GM04503 (cell line): ENCODE data around the gene NME7.
"Not testable (repeated sequence)": the region's sequence is repeated elsewhere in the genome, so short reads cannot be mapped to it uniquely, and the experiment has no call there.

ENCODE experiments used
- DNase-seq: peaks from one replicate; pipeline ENCODE4 v3.0.0-alpha.2; 2012; ENCODE audit warnings: low read depth

The NME7 gene

DNA sequence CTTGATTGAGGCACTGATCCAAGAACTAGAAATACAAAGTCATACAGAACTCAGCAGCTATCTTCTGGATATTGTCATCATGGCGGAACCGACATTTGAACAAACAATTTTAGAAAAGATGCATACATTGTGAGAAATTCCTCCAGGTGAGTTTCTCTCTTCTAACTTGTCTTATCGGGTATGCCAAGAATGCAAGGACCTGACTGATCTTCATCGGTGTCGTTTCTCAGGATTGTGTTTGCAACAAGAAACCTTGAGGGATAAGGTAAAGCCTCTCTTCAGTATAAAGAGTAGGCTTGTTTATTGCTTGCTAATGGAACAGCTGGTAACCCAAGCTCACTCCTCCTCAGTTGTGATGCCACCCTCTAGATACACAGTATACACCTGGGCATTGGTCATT is 62.2 kb downstream of the NME7 start:
- DNase-seq, result no peak

DNA sequence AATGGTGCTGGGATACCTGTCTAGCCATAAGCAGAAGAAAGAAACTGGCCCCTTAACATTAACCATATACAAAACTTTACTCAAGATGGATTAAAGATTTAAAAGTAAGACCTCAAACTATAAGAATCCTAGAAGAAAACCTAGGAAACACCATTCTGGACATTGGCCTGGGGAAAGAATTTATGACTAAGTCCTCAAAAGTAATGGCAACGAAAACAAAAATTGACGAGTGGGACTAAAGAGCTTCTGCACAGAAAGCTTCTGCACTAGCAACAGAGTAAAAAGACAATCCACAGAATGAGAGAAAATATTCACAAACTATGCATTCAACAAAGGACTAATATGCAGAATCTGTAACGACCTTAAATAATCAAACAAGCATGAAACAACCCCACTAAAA is 66.7 kb downstream of the NME7 start:
- no peak for DNase-seq

DNA sequence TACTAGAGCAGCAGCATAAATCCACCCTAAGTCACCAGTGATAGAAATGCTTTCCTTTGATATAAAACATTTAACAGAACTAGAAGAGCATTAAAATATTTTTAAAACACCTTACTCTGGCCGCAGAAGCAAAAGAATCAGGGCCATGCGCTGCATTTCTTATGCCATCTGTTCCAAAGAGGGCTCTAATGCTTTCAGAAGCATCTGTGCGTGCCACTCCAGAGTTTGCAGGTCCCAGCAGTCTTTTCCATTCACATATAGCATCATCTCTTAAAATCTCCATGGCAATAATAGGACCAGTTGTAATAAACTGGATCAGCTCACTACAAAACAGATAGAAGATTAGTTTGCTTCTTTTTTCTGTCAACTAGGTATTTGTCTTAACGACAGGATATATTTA is 69.2 kb downstream of the NME7 start:
- DNase-seq, result no peak

DNA sequence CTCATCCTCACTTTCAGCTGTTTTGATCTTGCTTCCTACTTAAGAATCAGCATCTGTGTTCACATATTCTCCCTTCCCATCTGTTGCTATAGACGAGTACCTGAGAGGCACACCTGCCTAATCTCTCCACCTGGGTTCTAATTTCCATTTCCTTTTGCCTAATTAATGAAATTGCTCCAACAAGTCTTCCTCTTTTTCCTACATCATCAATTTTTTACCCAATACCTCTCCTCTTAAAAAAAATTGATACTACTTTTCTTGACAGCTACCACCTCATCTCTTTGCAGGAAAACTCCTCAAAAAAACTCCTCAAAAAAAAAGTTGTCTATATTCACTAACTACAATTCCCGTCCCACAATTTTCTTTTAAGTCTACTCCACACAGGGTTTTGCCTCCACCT is 71.8 kb downstream of the NME7 start:
- no peak for DNase-seq

DNA sequence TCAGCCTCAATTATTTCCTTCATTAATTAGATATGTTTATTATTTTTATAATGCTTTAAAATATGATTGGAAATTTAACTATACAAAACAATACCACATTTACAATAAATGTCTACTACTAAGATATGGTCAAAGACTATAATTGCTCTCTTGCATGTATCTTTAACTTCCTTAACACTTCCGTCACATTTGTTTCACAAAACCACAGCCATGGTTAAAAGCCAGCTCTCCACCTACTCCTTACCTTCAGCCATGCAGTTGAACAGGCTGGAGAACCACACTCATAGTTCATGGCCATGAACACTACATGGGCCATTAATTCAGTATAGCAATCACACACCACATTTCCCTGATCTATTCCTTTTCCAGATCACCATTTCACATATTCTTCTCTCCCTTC is 72.2 kb downstream of the NME7 start:
- DNase-seq, result no peak

DNA sequence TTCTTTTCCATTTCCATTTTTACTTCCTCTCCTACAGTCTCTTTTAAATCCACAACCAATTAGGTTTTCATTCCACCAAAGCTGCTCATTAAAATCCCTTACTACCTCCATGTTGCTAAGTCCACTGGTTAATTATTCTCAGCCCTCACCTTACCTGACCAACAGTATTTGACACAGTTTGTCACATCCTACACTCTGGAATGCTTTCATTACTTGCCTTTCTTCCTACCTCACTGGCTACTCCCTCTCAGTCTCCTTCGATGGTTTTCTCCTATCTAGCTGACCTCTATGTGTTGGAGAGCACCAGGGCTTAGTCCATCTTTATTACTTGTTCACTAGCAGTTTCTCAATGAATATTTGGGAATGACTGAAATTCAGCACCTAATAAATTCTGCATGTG is 78.6 kb downstream of the NME7 start:
- no peak for DNase-seq

DNA sequence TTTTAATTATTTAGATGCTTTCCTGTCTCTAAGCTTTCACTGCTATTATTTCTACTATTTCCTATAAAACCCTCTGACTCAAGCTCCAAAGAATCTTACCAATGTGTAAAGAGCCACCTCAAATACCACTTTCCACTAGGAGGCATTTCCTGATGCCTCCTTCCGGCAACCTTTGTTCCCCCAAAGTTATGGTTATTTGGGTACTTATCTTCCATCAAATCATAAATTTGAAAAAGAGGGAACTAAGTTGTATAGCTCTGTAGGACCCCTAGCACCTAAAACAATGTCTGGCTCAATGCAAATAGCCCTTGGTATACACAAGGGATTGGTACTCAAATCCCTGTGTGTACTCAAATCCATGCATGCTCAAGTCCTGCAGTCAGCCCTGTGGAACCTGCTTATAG is 79.6 kb downstream of the NME7 start:
- peak; percentile 36 for DNase-seq

DNA sequence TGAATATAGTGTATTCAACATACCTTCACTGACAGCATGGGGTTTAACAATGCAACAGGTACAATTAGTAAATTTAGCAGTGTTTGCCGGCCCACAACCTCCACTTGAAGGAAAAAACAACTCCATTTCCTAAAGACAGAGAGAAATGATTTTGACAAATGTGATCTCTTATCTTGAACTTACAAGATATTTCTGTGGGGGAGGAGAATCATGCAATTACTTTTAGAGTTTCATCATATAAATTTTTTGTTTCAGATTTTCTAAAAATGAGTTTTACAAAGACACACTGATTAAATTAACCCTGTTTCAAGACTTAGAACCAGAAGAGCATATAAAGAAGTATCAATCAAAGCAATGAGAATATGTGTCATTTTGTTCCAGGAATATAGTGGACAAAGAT is 80.3 kb downstream of the NME7 start:
- DNase-seq, result no peak

DNA sequence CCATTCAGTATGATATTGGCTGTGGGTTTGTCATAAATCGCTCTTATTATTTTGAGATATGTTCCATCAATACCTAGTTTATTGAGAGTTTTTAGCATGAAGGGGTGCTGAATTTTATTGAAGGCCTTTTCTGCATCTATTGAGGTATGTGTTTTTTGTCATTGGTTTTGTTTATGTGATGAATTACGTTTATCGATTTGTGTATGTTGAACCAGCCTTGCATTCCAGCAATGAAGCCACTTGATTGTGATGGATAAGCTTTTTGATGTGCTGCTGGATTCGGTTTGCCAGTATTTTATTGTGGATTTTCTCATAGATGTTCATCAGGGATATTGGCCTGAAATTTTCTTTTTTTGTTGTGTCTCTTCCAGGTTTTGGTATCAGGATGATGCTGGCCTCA is 86.0 kb downstream of the NME7 start:
- DNase-seq, result not testable (repeated sequence)

DNA sequence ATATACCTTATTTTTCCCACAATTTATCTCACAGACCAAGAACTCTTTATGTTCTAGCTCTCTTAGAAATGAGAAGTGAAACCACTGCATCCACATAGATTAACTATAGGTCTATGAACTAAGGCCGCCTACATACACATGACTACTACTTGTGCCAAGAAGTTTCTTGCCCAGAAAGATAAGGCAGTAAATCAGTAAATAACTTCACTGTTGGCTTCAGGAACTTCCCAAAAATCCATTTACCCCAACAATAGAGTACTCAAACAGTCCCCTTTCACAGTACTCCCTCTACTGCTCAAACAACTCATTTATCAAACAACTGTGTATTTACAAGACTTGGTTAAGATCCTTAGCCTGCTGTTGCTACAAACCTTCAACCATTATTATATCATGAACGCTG is 96.5 kb downstream of the NME7 start:
- DNase-seq, result no peak

DNA sequence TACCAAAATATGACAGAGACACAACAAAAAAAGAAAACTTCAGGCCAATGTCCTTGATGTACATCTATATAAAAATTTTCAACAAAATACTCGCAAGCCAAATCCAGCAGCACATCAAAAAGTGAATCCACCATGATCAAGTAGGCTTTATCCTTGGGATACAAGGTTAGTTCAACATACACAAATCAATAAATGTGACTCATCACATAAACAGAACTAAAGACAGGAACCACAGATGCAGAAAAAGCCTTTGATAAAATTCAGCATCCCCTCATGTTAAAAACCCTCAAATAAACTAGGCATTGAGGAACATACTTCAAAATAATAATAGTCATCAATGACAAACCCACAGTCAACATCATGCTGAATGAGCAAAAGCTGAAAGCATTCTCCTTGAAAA is 101.5 kb downstream of the NME7 start:
- no peak for DNase-seq

DNA sequence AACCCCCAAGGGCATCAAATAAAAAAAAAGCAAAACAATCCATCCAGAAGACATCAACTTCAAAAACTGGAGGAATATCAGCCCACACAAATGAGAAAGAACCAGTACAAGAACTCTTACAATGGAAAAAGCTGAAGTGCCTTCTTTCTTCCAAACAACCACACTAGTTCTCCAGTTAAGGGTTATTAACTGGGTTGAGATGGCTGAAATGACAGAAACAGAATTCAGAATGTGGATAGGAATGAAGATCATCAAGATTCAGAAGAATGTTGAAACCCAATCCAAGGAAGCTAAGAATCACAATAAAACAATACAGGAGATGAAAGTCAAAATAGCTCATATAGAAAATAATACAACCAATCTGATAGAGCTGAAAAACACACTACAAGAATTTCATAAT is 104.5 kb downstream of the NME7 start:
- no peak for DNase-seq

DNA sequence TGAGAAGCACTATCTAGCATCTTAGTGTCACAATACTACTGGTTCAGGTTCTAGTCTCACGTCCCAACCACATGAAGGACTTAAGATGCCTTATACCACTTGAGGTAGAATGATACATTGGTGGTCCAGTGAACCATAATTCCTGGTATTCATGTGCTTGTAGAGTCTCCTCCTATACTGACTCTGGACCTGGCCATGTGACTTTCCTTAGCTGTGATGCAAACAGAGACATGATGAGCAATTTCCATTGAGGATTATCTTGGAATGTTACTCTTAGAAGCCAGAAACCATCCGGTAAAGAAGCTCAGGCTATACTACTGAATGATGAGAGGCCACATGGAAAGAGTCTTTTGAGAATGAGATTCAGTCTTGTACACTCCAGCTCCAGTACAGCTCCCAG is 105.7 kb downstream of the NME7 start:
- no peak for DNase-seq

DNA sequence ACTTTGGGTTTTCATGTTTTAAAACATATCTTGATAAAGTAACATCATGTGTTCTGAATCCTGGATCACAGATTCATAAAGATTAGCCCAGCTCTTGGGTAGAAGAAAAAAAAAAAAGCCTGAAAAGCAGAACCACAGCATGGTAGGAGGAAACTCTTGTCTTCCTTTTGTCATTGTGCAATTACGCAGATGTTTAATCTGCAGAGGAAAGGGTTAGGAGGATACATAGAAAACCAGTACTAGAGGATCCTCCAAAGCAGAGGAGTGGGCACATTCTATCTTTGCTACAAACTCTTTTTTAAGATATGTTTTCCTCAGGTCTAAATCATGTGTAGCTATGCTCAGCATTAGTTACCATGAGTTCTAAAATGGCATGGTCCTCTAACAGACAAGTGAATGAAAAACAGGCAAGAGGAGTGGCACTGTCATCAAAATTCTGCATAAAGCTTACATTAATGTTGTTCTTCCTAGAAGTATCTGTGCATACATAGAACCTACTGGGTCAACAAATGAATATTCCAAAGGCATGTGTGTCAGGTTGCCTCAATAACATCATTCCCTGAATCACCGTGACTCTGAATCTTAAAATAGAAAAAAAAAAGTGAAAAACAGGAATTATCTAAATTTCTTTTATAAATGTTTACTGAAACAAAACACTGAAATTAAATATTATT is 107.0 kb downstream of the NME7 start:
- DNase-seq, result no peak

DNA sequence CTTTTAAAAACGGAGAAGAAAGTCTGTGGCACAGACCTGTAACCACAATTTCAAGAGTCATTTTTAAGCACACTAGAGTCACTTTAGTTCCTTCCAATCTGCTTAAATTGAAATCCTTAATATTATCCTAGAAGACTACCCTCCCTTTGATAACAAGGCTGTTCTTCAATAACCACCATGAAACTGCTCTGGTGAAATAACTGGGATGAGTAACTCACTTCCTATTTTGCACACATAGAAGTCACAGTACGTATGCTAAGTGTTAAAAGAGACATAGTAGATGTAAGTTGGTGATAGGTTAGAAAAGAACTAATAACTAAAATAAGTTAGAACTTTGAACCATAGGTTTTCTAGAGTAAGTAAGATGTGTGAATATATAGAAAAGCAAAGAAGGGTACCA is 107.8 kb downstream of the NME7 start:
- no peak for DNase-seq

DNA sequence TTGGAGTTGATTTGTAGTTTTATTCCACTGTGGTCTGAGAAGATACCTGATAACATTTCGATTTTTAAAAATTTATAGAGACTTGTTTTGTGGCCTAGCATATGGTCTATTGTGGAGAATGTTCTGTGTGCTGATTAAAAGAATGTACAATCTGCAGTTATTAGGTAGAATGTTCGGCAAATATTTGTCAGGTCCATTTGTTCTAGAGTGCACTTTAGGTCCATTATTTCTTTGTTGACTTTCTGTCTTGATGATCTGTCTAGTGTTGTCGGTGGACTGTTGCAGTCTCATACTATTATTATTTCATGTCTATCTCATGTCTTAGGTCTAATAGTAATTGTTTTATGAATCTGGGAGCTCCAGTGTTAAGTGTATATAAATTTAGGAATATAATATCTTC is 116.8 kb downstream of the NME7 start:
- no peak for DNase-seq

DNA sequence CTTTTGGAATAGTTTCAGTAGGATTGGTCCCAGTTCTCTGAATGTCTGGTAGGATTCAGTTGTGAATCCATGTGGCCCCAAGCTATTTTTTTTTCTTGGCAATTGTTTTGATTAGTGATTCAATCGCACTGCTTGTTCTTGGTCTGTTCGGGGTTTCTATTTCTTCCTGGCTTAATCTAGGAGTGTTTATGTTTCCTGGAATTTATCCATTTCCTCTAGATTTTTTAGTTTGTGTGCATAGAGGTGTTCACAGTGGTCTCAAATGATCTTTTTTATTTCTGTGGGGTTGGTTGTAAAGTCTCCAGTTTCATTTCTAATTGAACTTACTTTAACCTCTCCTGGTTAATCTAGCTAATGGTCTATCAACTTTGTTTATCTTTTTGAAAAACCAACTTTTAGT is 117.6 kb downstream of the NME7 start:
- DNase-seq, result no peak

DNA sequence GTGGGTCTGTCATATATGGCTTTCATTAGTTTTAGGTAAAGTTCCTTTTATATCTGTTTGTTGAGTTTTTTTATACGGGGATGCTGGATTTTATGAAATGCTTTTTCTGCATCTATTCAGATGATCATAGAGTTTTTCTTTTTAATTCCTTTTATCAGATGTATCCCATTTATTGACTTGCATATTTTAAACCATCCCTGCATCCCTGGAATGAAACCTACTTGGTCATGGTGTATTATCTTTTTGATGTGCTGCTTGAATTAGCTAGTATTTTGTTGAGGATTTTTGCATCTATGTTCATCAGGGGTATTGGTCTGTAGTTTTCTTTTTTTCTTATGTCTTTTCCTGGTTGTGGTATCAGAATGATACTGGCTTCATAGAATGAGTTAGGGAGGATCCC is 118.0 kb downstream of the NME7 start:
- DNase-seq, result no peak

DNA sequence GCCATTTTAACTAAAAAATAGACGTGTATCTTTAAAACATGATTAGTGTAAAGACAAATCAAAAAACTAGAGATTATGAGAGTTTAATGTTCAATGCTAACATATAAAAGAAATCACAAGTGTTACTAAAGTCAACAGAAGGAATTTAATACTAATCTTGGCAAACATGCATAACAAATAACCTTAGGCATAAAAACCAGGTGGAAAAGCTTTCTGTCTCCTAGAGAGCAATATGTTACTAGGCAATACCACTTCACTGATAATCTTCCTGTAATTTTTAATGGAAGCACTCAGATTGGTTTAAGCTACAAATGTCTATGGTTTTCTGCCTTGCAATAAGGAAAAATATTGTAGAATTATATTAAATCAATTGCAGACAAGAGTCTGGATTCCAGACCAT is 121.9 kb downstream of the NME7 start:
- no peak for DNase-seq

DNA sequence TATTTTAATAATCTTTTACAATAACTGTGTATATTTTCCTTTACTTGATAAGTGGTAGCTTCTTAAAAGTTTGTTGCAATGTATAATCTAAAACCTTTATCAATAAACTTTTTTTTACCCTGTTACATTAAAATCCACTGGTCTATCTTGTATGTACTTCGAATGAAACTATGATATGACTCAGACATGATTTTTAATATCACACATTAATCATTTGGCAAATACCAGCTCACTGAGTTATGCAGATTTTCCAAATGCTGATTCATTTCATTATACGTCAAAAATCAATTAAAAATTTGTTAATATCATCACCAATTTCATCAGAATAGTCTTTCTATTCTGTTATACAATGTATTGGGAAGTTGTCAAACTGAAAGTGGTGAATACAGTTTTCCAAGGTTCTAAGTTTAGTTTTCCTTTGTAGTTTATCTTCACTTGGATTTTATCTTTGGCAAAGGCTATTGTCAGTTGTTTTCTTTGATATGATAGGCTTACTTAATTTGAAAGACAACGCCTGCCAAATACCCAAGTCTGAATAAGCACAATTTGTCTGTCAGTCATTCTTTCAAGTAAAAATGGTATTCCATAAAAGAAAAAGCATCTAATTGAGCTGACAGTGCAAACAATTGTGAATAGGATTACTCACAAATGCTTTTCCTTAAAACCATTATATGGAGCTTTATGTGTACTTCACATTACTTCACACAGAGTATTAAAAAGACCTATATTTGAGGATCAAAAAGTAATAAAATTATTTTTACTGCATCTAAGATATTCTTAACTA is 127.0 kb downstream of the NME7 start:
- DNase-seq, result no peak

DNA sequence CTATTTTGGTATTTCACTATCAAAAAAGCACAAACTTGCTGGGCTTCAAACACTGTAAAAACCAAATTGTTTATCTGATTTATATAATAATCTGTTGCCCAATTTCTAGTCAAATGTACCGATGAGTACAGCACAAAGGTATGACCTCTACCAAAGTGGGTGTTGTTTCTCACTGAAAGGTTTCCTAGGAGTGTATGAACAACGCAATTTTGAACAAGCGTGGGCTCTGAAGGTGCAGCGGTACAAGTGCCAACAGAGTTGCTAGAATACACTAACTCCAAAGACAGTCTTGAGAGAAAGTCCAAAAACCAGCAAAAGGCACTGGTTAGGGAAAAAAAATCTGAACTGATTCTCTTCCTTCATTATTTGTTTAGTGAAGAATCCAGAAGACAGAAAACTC is 130.7 kb downstream of the NME7 start:
- no peak for DNase-seq

DNA sequence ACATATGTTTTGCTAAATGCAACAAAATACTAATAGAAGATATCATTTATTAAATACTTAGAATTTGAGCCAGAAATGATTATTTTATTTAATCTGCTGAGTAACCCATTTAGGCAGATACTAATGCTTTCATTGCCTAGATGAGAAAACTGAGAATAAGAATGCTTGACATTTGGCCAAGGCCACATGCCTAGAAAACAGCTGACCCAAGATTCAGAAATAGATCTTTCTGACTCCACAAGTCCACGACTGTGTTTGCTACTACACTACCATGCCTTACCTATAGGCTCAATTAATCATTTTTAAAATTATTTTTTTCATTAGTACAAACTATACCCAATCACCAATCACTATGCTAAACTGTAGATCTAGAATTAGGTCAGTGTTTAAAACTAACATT is 131.5 kb downstream of the NME7 start:
- peak; percentile 27 for DNase-seq

DNA sequence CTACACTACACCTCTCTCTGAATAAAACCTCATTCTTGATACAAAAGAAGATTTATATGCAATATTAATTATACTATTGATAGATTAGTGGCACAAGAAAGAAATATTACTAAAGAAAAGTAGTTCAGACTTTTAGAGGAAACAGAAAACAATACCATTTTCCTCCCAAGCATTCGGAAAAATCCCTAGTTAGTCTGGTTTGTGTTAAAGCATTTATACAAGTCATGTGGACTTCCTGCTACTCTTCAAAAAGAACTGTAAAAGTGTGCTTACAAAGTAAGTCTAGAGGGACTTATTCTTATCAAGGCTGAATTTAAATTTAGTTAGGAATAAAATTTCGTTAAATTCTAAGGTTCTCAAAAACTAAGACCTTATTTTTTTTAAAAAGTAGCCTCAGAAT is 132.0 kb downstream of the NME7 start:
- DNase-seq, result no peak

DNA sequence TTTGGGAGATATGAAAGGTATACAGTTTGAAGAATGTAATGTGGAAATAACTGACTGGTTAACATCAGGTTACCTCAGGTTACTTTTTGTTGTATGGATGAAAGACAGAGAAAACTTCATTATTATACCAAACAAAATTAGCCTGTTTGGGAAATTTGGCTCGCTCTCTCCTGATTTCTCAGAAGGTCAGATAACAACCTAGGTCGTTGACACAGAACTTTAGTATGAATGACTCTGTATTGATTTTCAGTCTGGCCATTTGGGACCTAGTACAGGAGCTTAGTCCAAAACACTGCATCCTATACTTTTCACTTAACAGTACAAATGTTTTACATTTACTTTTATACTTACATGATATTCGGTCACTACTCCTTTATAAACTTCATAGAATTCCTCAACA is 132.8 kb downstream of the NME7 start:
- no peak for DNase-seq
